K562 (cell line): ENCODE measurements around the gene ZPLD1. TPM values are rescaled to one million over a fixed set of nuclear protein-coding genes. Genes with fewer than 3 reads are reported as not detected.

Source experiments
- ATAC-seq: fragments of 200-7000 bp; cut with Tn5 transposase; 3 replicates; pipeline ENCODE4 v1.9.1; 2020; ENCODE audit warnings: moderate library complexity
- BruUV-seq: library from RNA; stranded (reverse); fragments of 400-500 nt; replicated peaks from 2 replicates; lab custom pipeline; 2021; lab: Mats Ljungman, UMichigan
- CTCF ChIA-PET: fragments of 300-600 bp; formaldehyde crosslinking; extraction: SDS; loops from one replicate; lab custom pipeline; 2021; ENCODE audit warnings: low intra/inter-chr PET ratio; lab: Yijun Ruan, JAX
- POLR2A ChIA-PET: fragments of 300-600, 350-650 bp; sonication (Branson Sonifier 250); formaldehyde crosslinking; extraction: SDS; loops from one replicate; lab custom pipeline; 2021; ENCODE audit warnings: antibody characterized with exemption, inconsistent platforms; lab: Yijun Ruan, JAX
- DNase-seq, 4 experiments: peaks; one replicate each; pipeline versions ENCODE4 v3.0.0 to v3.0.0-alpha.2; 2011 to 2018; ENCODE audit warnings: low spot score in 3 of 4, mixed read lengths in 3 of 4; ENCODE audit errors: extremely low read depth in 1 of 4
- FAIRE-seq: peaks from 2 replicates; lab custom pipeline; 2011; peaks lifted over from hg19 to GRCh38; lab: Jason Lieb, UNC
- H2AFZ ChIP-seq: 2 replicates; pipeline ENCODE4 v1.6.0; 2011; ENCODE audit warnings: low read depth, low read length, control low read depth, inconsistent platforms
- H3K27ac ChIP-seq: fragments of 200-600 bp; 3 replicates; pipeline ENCODE4 v1.8.0; 2011; ENCODE audit warnings: low read depth, mild to moderate bottlenecking, control low read depth, inconsistent platforms, low read length, moderate library complexity, mixed read lengths; ENCODE audit errors: extremely low read depth
- H3K27me3 ChIP-seq, 2 experiments: fragments of 300-600 bp in 1 of 2; 2 replicates in 1 of 2; 3 replicates in 1 of 2; pipeline versions ENCODE4 v1.6.0 to v1.8.0; 2011; ENCODE audit warnings: inconsistent platforms in 2 of 2, low read length in 2 of 2, mild to moderate bottlenecking in 1 of 2, mixed read lengths in 1 of 2, moderate library complexity in 1 of 2; ENCODE audit not compliant: control insufficient read depth in 2 of 2, insufficient read depth in 2 of 2
- H3K36me3 ChIP-seq: fragments of 300-600 bp; 3 replicates; pipeline ENCODE4 v1.8.0; 2011; ENCODE audit warnings: mild to moderate bottlenecking, low read length, inconsistent platforms; ENCODE audit not compliant: control insufficient read depth, insufficient read depth
- H3K4me1 ChIP-seq, 2 experiments: fragments of 200-600 bp in 1 of 2; replicated peaks in 1 of 2; 2 replicates in 1 of 2; 3 replicates in 1 of 2; pipeline versions ENCODE4 v1.5.1 to v1.8.0; 2011; ENCODE audit warnings: inconsistent platforms in 2 of 2, low read length in 2 of 2, mild to moderate bottlenecking in 1 of 2, mixed read lengths in 1 of 2, moderate library complexity in 1 of 2; ENCODE audit not compliant: control insufficient read depth in 2 of 2, insufficient read depth in 2 of 2
- H3K4me2 ChIP-seq: 2 replicates; pipeline ENCODE4 v1.6.1; 2011; ENCODE audit warnings: low read length, control low read depth, inconsistent platforms, mixed read lengths; ENCODE audit not compliant: insufficient read depth
- H3K4me3 ChIP-seq: fragments of 200-600 bp; sonication (generic), shearing (Covaris generic); 2 replicates; pipeline ENCODE4 v1.5.1; 2016; ENCODE audit warnings: control low read depth, inconsistent platforms
- H3K79me2 ChIP-seq: fragments of 200-600 bp; 3 replicates; pipeline ENCODE4 v1.8.0; 2011; ENCODE audit warnings: low read length, inconsistent platforms; ENCODE audit not compliant: control insufficient read depth, insufficient read depth
- H3K9ac ChIP-seq, 2 experiments: 2 replicates each; pipeline versions ENCODE4 v1.6.0 to v1.6.1; 2011; ENCODE audit warnings: low read depth in 2 of 2, low read length in 2 of 2, control low read depth in 1 of 2, inconsistent platforms in 1 of 2, mild to moderate bottlenecking in 1 of 2, mixed read lengths in 1 of 2; ENCODE audit not compliant: insufficient read depth in 1 of 2
- H3K9me1 ChIP-seq: one replicate; pipeline ENCODE4 v1.6.0; 2011; ENCODE audit warnings: inconsistent platforms, mild to moderate bottlenecking, low read length, moderate library complexity; ENCODE audit not compliant: control insufficient read depth, insufficient read depth
- H3K9me3 ChIP-seq: replicated peaks from 2 replicates; pipeline ENCODE4 v1.5.1; 2011; ENCODE audit warnings: low read depth, low read length, inconsistent platforms; ENCODE audit not compliant: control insufficient read depth, insufficient read depth
- H4K20me1 ChIP-seq: replicated peaks from 2 replicates; pipeline ENCODE4 v1.6.1; 2011; ENCODE audit warnings: low read length, inconsistent platforms, mixed read lengths; ENCODE audit not compliant: control insufficient read depth, insufficient read depth
- CCNT2 ChIP-seq: IDR thresholded peaks from 2 replicates; pipeline ENCODE4 v1.6.1; 2011; ENCODE audit warnings: borderline replicate concordance, low read depth, mild to moderate bottlenecking, moderate library complexity, mixed read lengths, low read length; ENCODE audit not compliant: insufficient read length; ENCODE audit errors: extremely low read depth
- CREB5 ChIP-seq: fragments of 250-450 bp; sonication (Bioruptor Pico); IDR thresholded peaks from 2 replicates; pipeline ENCODE4 v1.5.0; 2020; ENCODE audit warnings: mild to moderate bottlenecking
- ELF1 ChIP-seq: fragments of 200-800 bp; sonication (Bioruptor generic); IDR thresholded peaks from 2 replicates; pipeline ENCODE4 v1.6.1; 2016; ENCODE audit warnings: missing genetic modification characterization, missing compliant biosample characterization
- ELF2 ChIP-seq: fragments of 250-450 bp; sonication (Bioruptor Pico); IDR thresholded peaks from 2 replicates; pipeline ENCODE4 v1.5.0; 2021; ENCODE audit warnings: mild to moderate bottlenecking
- KLF10 ChIP-seq: fragments of 250-450 bp; sonication (Bioruptor Pico); IDR thresholded peaks from 2 replicates; pipeline ENCODE4 v1.6.1; 2021; ENCODE audit warnings: matching md5 sums
- KLF13 ChIP-seq: fragments of 450-650 bp; IDR thresholded peaks from 2 replicates; pipeline ENCODE4 v1.6.1; 2016; ENCODE audit warnings: missing genetic modification characterization, low read depth, mild to moderate bottlenecking, missing compliant biosample characterization, moderate library complexity, borderline replicate concordance
- KLF16 ChIP-seq: IDR thresholded peaks from 2 replicates; pipeline ENCODE4 v1.6.1; 2016; ENCODE audit warnings: antibody characterized with exemption
- LEF1 ChIP-seq: fragments of 450-650 bp; IDR thresholded peaks from 2 replicates; pipeline ENCODE4 v1.6.1; 2016; ENCODE audit warnings: mild to moderate bottlenecking
- MEIS2 ChIP-seq: fragments of 450-650 bp; IDR thresholded peaks from 2 replicates; pipeline ENCODE4 v1.6.1; 2014; ENCODE audit warnings: mild to moderate bottlenecking; ENCODE audit not compliant: partially characterized antibody
- NEUROD1 ChIP-seq: fragments of 150-350 bp; IDR thresholded peaks from 2 replicates; pipeline ENCODE4 v1.6.1; 2014; ENCODE audit warnings: borderline replicate concordance, low read length, low read depth; ENCODE audit not compliant: partially characterized antibody
- ZFP30 ChIP-seq: fragments of 250-450 bp; sonication (Bioruptor Pico); IDR thresholded peaks from 2 replicates; pipeline ENCODE4 v1.8.0; 2022; ENCODE audit warnings: moderate library complexity, mild to moderate bottlenecking, inconsistent platforms, borderline replicate concordance
- ZHX1 ChIP-seq: fragments of 150-350 bp; conservative IDR thresholded peaks from 2 replicates; pipeline ENCODE4 v1.6.1; 2014; ENCODE audit warnings: low read length
- ZNF398 ChIP-seq: fragments of 250-450 bp; sonication (Bioruptor Pico); IDR thresholded peaks from 2 replicates; pipeline ENCODE4 v1.8.0; 2021; ENCODE audit warnings: moderate library complexity, mild to moderate bottlenecking, inconsistent platforms
- ZNF436 ChIP-seq: fragments of 250-450, 450-650 bp; sonication (Bioruptor Pico); formaldehyde crosslinking; IDR thresholded peaks from 2 replicates; pipeline ENCODE4 v1.7.0; 2020; ENCODE audit warnings: mild to moderate bottlenecking
- ZNF445 ChIP-seq: fragments of 250-450 bp; sonication (Bioruptor Pico); IDR thresholded peaks from 2 replicates; pipeline ENCODE4 v1.4.0; 2020; ENCODE audit warnings: low read depth, mild to moderate bottlenecking, moderate library complexity
- WGBS: fragments of 100-300 bp; shearing (Covaris generic); methylation state at CpG from one replicate; pipeline ENCODE4 v1.1.6; 2016; ENCODE audit warnings: low coverage, mixed read lengths; ENCODE audit not compliant: insufficient coverage; ENCODE audit errors: missing lambda C conversion rate; 5-methylcytosine and 5-hydroxymethylcytosine counted together
- in situ Hi-C: fragments of 300-500 bp; cut with MboI; formaldehyde crosslinking; loops from 4 replicates; pipeline ENCODE4 v1.15.0; 2018; ENCODE audit warnings: inconsistent platforms, mixed read lengths
- intact Hi-C: fragments of 100-400 bp; cut with micrococcal nuclease; formaldehyde crosslinking; loops from 2 replicates; pipeline ENCODE4 v1.14.2; 2022
- polyA plus RNA-seq, 8 experiments: library from polyadenylated mRNA; depleted of rRNA in 4 of 8; stranded (reverse) in 5 of 8; unstranded in 3 of 8; fragments of >200 nt; fragmentation: Nextera tagmentation in 2 of 8; fragmentation: Illumina TruSeq in 1 of 8; extraction: Ambion mirVana in 2 of 8; extraction: Trizol in 1 of 8; gene quantifications; 2 replicates each; pipeline versions ENCODE4 v1.2.1 to v1.2.3, GENCODE V29; 2011 to 2014; ENCODE audit warnings: inconsistent platforms in 1 of 8, missing spikeins in 1 of 8
- total RNA-seq, 7 experiments: library from RNA; depleted of rRNA in 6 of 7; stranded (reverse); fragments of >200 nt in 6 of 7; fragmentation: Illumina TruSeq in 2 of 7; extraction: Trizol in 2 of 7; gene quantifications; 2 replicates each; pipeline versions ENCODE4 v1.2.1 to v1.2.3, GENCODE V29; 2011 to 2021; ENCODE audit warnings: low replicate concordance in 1 of 7

ZPLD1 gene
- total and polyA plus RNA-seq, 9 of the 15 experiments (the other 6 are each of a cell fraction or from before 2014, with no cell fraction given): 0.03 to 0.10 (median 0.04) TPM; not detected in 6

GRCh38 chr3:102449341-102449740 lies 14.5 kb downstream of the ZPLD1 start (continued):
- TF ChIP-seq ZNF436: no peak
- TF ChIP-seq KLF13: no peak
- no peak for TF ChIP-seq ELF2 (CRISPR knock-in tag)
- TF ChIP-seq, all 486 proteins: peak for 0

GRCh38 chr3:102449930-102450329 lies 15.1 kb downstream of the ZPLD1 start:
- in situ Hi-C loops (no loop called here), intact Hi-C loops (no loop called here)
- Histone ChIP-seq H3K9ac (no peak overlapping the region), H4K20me1 (no peaks in the 10 kb centered on the region), H3K4me1 (no peaks in the 10 kb centered on the region), H3K9me3 (no peaks in the 10 kb centered on the region), H3K4me2 (no peak overlapping the region), H2AFZ (no peak overlapping the region), H3K4me3 (no peak overlapping the region), H3K9me1 (no peaks in the 10 kb centered on the region), H3K36me3 (no peaks in the 10 kb centered on the region), H3K27ac (no peak overlapping the region), H3K27me3 (no peaks in the 10 kb centered on the region), H3K79me2 (no peaks in the 10 kb centered on the region)
- ChIA-PET CTCF (no interaction called here), POLR2A (no interaction called here)
- DNase-seq (no peak), ATAC-seq (no peak), FAIRE-seq (no peak)
- 0% methylated on average over 2 of the region's 3 CpGs for WGBS
- TF ChIP-seq LEF1 (no peak), KLF10 (CRISPR knock-in tag) (no peak), ZNF445 (CRISPR knock-in tag) (no peak), KLF16 (no peak), NEUROD1 (no peak), MEIS2 (no peak), ZFP30 (no peak), CREB5 (CRISPR knock-in tag) (no peak), ZNF398 (CRISPR knock-in tag) (no peak), ELF1 (tag) (no peak), CCNT2 (no peak), ZHX1 (no peak)
- BruUV-seq: no TSS peak
